CD4-positive, alpha-beta T cell (primary cell): ENCODE data around the gene NDUFS6. TPM values are rescaled to one million over a fixed set of nuclear protein-coding genes. Genes with fewer than 3 reads are reported as not detected.

Experiments
- ATAC-seq: fragments of 200-7000 bp; cut with Tn5 transposase; one replicate; pipeline ENCODE4 v1.10.0; 2022; ENCODE audit warnings: mild to moderate bottlenecking; ENCODE audit not compliant: poor library complexity
- CTCF ChIA-PET: fragments of 350-600 bp; sonication (Branson Sonifier 250); formaldehyde crosslinking; loops from one replicate; lab custom pipeline; 2021; ENCODE audit warnings: antibody characterized with exemption, inconsistent platforms; lab: Charles Lee
- POLR2A ChIA-PET: fragments of 350-600 bp; sonication (Branson Sonifier 250); formaldehyde crosslinking; loops from one replicate; lab custom pipeline; 2021; ENCODE audit warnings: antibody characterized with exemption, inconsistent platforms; lab: Charles Lee
- DNase-seq, 14 experiments: peaks; one replicate each; pipeline ENCODE4 v3.0.0-alpha.2; 2013 to 2020; ENCODE audit warnings: mixed read lengths in 2 of 14
- H3K27ac ChIP-seq, 2 donors: one replicate each; pipeline versions ENCODE4 v1.5.1 to v1.7.0; 2013; ENCODE audit warnings: low read length in 2 of 2, low read depth in 1 of 2, mild to moderate bottlenecking in 1 of 2
- H3K27me3 ChIP-seq, 2 experiments: 1 replicate in 1 of 2; 2 replicates in 1 of 2; pipeline versions ENCODE4 v1.6.1 to v1.7.0; 2013; ENCODE audit warnings: low read length in 2 of 2, control low read depth in 1 of 2, mild to moderate bottlenecking in 1 of 2, moderate library complexity in 1 of 2; ENCODE audit not compliant: insufficient read depth in 2 of 2, control insufficient read depth in 1 of 2
- H3K36me3 ChIP-seq: one replicate; pipeline ENCODE4 v1.6.1; 2013; ENCODE audit warnings: low read length, control low read depth; ENCODE audit not compliant: insufficient read depth
- H3K4me1 ChIP-seq: one replicate; pipeline ENCODE4 v1.6.1; 2013; ENCODE audit warnings: low read length, control low read depth; ENCODE audit not compliant: insufficient read depth
- H3K4me3 ChIP-seq: one replicate; pipeline ENCODE4 v1.5.1; 2013; ENCODE audit warnings: mild to moderate bottlenecking, low read length, moderate library complexity
- H3K9me3 ChIP-seq, 2 experiments: 1 replicate in 1 of 2; 2 replicates in 1 of 2; pipeline versions ENCODE4 v1.6.1 to v1.7.0; 2013; ENCODE audit warnings: low read length in 2 of 2, mild to moderate bottlenecking in 2 of 2, control low read depth in 1 of 2, moderate library complexity in 1 of 2; ENCODE audit not compliant: control insufficient read depth in 1 of 2, insufficient read depth in 1 of 2
- H3K27ac Mint-ChIP-seq: one replicate; pipeline ENCODE4 v1.8.0; 2020; ENCODE audit warnings: mixed read lengths
- H3K27me3 Mint-ChIP-seq: one replicate; pipeline ENCODE4 v1.8.0; 2021; ENCODE audit warnings: mixed read lengths
- H3K36me3 Mint-ChIP-seq: one replicate; pipeline ENCODE4 v1.8.0; 2021; ENCODE audit warnings: low read depth, mixed read lengths
- H3K4me1 Mint-ChIP-seq: one replicate; pipeline ENCODE4 v1.8.0; 2021; ENCODE audit warnings: low read depth, mixed read lengths
- H3K4me3 Mint-ChIP-seq: one replicate; pipeline ENCODE4 v1.8.0; 2020; ENCODE audit warnings: mild to moderate bottlenecking, mixed read lengths
- H3K9me3 Mint-ChIP-seq: one replicate; pipeline ENCODE4 v1.8.0; 2020; ENCODE audit warnings: mixed read lengths
- intact Hi-C, 2 experiments: fragments of 100-400 bp; cut with DNase I in 1 of 2; cut with micrococcal nuclease in 1 of 2; formaldehyde crosslinking; loops; one replicate each; pipeline versions ENCODE4 v1.15.1 to v1.9.0; 2023 to 2025; cut with DNase I, micrococcal nuclease
- total RNA-seq, 174 experiments: library from RNA in 2 of 174; stranded (reverse) in 2 of 174; gene quantifications; one replicate each; pipeline ENCODE4 v1.2.3 and lab custom pipeline; 2021 to 2026
- TF ChIP-seq, protein P1 (sequence below): fragments of 200-600 bp; IDR thresholded peaks from one replicate; pipeline ENCODE4 v1.8.0; 2022; ENCODE audit warnings: antibody characterized with exemption, mild to moderate bottlenecking

The NDUFS6 gene
- total RNA-seq, 2 experiments from 2014 or later = 13.1 to 17.5 TPM

DNA sequence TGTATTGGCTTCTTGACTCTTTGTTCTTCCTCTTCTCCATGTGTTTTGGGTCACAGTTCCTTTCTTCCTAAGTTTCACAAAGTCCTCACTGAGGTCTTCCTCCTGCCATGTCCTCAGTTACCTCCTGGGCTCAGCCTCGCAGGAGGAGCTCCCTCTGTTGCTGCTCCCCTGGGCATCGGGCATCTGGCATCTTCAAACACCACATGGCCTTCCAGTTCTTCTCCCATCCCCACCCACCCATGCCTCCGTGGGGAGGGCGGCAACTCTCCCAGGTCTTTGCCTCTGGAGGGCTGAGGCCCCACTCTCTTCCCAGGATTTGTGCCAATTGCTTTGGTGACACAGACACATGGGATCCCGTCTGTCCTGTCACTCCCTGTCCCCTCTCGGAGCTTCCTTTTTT is 24.4 kb upstream of the NDUFS6 start:
- ChIA-PET POLR2A (interaction anchor here (1.3 kb wide), 1 partner anchor 16 kb away, joined by 4 read pairs; no protein-coding TSS in a partner anchor), CTCF (no interaction called here)
- no peak overlapping the region for H3K27ac Mint-ChIP-seq
- TF ChIP-seq, protein P1, sequence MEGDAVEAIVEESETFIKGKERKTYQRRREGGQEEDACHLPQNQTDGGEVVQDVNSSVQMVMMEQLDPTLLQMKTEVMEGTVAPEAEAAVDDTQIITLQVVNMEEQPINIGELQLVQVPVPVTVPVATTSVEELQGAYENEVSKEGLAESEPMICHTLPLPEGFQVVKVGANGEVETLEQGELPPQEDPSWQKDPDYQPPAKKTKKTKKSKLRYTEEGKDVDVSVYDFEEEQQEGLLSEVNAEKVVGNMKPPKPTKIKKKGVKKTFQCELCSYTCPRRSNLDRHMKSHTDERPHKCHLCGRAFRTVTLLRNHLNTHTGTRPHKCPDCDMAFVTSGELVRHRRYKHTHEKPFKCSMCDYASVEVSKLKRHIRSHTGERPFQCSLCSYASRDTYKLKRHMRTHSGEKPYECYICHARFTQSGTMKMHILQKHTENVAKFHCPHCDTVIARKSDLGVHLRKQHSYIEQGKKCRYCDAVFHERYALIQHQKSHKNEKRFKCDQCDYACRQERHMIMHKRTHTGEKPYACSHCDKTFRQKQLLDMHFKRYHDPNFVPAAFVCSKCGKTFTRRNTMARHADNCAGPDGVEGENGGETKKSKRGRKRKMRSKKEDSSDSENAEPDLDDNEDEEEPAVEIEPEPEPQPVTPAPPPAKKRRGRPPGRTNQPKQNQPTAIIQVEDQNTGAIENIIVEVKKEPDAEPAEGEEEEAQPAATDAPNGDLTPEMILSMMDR = no peak
- no peaks in the 10 kb centered on the region for H3K27me3 Mint-ChIP-seq
- no peaks in the 10 kb centered on the region for H3K36me3 Mint-ChIP-seq
- no peak for DNase-seq
- H3K27me3 ChIP-seq = no peaks in the 10 kb centered on the region
- H3K9me3 ChIP-seq = no peaks in the 10 kb centered on the region
- no peak overlapping the region for H3K4me3 Mint-ChIP-seq
- no peaks in the 10 kb centered on the region for H3K4me1 ChIP-seq
- no peaks in the 10 kb centered on the region for H3K9me3 Mint-ChIP-seq
- H3K36me3 ChIP-seq = no peaks in the 10 kb centered on the region
- no peak overlapping the region for H3K27ac ChIP-seq
- intact Hi-C loops = no loop called here
- ATAC-seq = no peak
- no peak overlapping the region for H3K4me3 ChIP-seq
- no peaks in the 10 kb centered on the region for H3K4me1 Mint-ChIP-seq

DNA sequence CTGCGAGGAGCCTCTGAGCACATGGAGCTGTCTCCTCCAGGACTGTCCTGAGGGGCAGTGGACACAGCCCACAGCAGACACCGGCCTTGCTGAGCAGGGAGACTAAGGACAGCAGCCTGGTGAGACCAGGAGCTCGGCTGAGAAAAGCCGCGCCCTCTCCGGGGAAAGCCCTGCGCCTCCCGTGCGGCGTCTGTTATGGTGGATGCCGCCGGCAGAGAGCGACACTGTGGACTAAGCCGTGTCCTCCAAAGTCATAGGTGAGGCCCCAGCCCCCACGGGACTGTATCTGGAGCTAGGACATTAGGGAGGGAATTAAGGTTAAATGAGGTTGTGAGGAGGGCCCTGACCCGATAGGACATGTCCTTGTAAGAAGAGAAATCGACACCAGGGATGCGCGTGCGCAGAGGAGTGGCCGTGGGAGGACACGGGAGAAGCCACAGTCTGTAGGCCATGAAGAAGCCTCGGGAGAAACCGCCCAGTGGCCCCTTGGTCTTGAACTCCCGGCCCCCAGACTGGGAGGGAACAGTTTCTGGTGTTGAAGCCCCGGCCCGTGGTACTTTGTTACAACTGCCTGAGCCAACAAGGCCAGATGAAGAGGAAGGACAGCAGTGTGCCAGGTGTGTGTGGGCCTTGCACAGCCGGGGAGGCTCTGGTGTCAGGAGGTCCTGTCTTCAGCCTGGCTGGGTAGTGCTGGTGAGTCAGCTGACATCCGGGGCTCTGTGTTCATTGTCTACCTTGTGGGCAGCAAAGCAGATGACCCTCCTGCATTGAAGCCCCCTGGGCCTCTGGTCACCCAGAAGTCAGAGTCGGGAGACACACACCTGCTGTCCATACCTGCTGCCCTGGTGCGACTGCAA is 23.7 kb upstream of the NDUFS6 start:
- no peak overlapping the region for H3K27ac ChIP-seq

DNA sequence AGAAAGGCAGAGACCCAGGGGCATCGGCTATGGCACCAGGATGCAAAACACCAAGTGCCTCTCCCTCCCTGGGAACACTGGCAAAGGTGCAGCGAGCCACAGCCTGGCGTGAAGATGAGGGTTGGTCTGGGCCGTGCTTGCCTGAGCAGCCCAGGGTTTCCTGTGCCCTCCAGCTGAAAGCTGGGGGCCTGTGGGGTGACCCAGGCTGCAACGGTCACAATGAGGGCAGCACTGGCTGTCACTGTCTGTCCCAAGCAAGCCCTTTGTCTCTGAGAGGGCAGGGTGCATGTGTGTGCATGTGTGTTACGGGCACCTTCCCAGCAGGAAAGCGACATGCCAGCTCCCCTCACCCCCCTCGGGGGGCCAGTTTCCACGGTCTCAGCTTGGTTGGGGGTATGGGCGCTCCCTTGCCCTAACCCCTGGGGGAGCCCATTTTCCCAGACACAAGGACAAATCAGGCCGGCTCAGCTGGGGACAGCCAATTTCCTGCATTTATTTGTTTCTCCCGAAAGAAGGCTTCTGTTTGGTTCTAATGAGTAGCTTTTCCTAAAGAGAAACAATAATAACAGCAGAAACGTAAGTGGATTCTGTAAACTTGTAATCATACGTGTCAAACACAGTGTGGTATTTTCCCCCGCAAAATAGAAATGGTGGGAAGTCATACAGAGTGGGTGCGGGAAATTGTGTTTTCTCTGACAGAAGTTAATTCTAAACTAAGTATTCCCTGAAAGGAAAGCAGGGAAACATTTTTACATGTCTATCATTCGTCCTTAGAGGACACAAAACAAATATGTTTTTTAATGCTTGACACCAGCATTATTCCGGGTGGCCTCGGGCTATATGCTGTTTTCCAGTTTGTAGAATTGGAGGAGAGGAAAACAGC is 22.8 kb upstream of the NDUFS6 start:
- no peaks in the 10 kb centered on the region for H3K27me3 Mint-ChIP-seq
- H3K27ac Mint-ChIP-seq = no peak overlapping the region
- no peaks in the 10 kb centered on the region for H3K9me3 Mint-ChIP-seq
- no peak for ATAC-seq
- DNase-seq = no peak
- TF ChIP-seq, protein P1 = no peak
- intact Hi-C loops = no loop called here
- Histone ChIP-seq H3K4me3 (no peak overlapping the region), H3K4me1 (no peaks in the 10 kb centered on the region), H3K9me3 (no peaks in the 10 kb centered on the region), H3K36me3 (no peaks in the 10 kb centered on the region), H3K27ac (no peak overlapping the region), H3K27me3 (no peaks in the 10 kb centered on the region)
- H3K36me3 Mint-ChIP-seq = no peaks in the 10 kb centered on the region
- no peaks in the 10 kb centered on the region for H3K4me1 Mint-ChIP-seq
- no peak overlapping the region for H3K4me3 Mint-ChIP-seq
- POLR2A ChIA-PET = no interaction called here
- CTCF ChIA-PET = no interaction called here

More for the DNA sequence above, 23.7 kb upstream of the NDUFS6 start:
- CTCF ChIA-PET = no interaction called here
- Mint-ChIP-seq H3K36me3 (no peaks in the 10 kb centered on the region), H3K4me3 (no peak overlapping the region), H3K27me3 (no peaks in the 10 kb centered on the region), H3K4me1 (no peaks in the 10 kb centered on the region), H3K9me3 (no peaks in the 10 kb centered on the region), H3K27ac (no peak overlapping the region)
- no peaks in the 10 kb centered on the region for H3K27me3 ChIP-seq
- H3K4me3 ChIP-seq = no peak overlapping the region
- H3K9me3 ChIP-seq = no peaks in the 10 kb centered on the region
- DNase-seq (no peak), ATAC-seq (no peak)
- intact Hi-C loops = no loop called here
- POLR2A ChIA-PET = interaction anchor here (1.3 kb wide), 1 partner anchor 16 kb away, joined by 4 read pairs; no protein-coding TSS in a partner anchor
- H3K4me1 ChIP-seq = no peaks in the 10 kb centered on the region
- H3K36me3 ChIP-seq = no peaks in the 10 kb centered on the region
- TF ChIP-seq, protein P1 = no peak
